GM20000 (cell line): ENCODE data around the gene ANKLE2.

Experiments used
- DNase-seq: peaks from one replicate; pipeline ENCODE4 v3.0.0; 2012; ENCODE audit warnings: low spot score
- TF ChIP-seq, protein P1 (sequence below): IDR thresholded peaks from 2 replicates; pipeline ENCODE4 v1.5.1; 2012; ENCODE audit warnings: mild to moderate bottlenecking, control low read depth; ENCODE audit errors: extremely low read depth, missing control alignments

ANKLE2 gene

DNA sequence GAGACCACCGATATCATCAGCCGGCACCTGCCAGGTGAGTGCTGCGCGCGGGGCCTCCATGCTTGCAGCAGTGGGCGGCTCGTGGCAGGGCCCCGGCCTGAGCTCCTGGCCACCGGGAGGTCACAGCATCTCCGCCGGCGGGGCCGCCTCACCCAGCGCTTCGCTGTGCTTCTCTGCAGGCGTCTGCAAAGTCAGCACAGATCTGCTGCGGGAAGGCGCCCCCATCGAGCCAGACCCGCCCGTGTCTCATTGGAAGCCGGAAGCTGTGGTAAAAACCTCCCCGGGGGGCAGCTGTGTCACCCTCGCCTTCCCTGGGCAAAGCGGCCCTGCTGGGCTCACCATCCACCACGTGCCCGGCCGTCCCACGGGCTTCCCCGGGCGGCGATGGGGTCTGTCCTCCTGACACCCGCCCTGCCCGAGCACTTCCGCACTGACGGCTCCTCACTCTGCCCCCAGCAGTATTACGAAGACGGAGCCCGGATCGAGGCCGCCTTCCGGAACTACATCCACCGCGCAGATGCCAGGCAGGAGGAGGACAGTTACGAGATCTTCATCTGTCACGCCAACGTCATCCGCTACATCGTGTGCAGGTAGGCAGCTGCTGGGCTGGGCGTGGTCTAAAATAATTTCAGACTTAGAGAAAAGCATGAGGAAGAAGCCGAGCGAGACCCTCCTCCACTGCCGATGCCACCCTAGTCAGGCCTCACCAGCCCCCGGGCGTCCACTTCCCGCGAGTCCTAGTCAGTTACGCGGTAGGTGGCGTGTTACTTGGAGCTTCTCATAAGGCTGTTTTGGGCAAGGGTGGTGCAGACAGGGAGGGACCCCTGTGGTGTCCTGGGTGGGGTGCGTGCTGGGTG lies 43.9 kb downstream of the ANKLE2 start:
- TF ChIP-seq, protein P1, sequence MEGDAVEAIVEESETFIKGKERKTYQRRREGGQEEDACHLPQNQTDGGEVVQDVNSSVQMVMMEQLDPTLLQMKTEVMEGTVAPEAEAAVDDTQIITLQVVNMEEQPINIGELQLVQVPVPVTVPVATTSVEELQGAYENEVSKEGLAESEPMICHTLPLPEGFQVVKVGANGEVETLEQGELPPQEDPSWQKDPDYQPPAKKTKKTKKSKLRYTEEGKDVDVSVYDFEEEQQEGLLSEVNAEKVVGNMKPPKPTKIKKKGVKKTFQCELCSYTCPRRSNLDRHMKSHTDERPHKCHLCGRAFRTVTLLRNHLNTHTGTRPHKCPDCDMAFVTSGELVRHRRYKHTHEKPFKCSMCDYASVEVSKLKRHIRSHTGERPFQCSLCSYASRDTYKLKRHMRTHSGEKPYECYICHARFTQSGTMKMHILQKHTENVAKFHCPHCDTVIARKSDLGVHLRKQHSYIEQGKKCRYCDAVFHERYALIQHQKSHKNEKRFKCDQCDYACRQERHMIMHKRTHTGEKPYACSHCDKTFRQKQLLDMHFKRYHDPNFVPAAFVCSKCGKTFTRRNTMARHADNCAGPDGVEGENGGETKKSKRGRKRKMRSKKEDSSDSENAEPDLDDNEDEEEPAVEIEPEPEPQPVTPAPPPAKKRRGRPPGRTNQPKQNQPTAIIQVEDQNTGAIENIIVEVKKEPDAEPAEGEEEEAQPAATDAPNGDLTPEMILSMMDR = no peak
- no peak for DNase-seq

DNA sequence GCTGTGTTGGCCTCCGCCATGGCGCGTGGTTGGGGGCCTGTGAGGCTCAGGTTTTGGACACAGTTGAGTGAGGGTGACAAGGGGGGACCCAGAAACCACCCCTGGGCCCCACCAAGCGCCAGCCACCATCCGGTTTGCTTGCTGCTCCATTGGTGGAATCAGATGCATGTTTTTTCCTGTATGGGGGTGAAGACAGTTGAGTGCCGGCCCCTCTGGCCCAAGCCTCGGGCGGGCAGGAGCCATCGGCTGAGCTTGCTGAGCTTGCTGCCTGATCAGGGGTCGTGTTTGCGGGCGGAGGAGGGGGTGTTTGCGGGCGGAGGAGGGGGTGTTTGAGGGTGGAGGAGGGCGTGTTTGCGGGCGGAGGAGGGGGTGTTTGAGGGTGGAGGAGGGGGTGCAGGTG lies 44.6 kb downstream of the ANKLE2 start:
- no peak for DNase-seq
- TF ChIP-seq, protein P1 = no peak

DNA sequence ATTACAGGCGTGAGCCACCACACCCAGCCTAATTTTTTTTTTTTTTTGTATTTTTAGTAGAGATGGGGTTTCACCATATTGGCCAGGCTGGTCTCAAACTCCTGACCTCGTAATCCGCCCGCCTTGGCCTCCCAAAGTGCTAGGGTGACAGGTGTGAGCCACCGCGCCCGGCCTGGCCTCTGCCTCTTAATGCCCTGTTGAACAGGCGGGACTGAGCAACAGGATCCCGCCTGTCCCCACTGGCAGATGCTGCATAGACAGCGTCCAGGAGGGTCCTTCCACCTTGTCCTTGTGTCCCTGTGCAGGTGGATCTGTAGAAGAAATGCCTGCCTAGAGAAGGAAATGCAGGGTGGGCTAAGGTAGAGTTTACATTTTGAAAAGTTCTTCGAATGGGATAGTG lies 45.3 kb downstream of the ANKLE2 start:
- DNase-seq = no peak
- TF ChIP-seq, protein P1 = no peak

DNA sequence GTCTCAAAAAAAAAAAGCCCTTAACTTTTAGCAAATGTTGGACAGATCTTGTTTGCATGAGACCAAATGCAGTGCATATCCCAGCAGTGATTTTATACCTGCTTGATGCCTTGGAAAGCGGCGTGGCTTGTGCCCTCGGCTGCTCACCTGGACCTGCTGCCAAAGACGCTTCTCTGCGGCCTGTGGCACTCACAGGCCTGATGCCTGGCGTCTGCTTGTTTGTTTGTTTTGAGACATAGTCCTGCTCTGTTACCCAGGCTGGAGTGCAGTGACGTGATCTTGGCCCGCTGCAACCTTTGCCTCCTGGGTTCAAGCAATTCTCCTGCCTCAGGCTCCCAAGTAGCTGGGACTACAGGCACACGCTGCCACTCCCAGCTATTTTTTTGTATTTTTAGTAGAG lies 45.8 kb downstream of the ANKLE2 start:
- DNase-seq = no peak
- TF ChIP-seq, protein P1 = no peak

DNA sequence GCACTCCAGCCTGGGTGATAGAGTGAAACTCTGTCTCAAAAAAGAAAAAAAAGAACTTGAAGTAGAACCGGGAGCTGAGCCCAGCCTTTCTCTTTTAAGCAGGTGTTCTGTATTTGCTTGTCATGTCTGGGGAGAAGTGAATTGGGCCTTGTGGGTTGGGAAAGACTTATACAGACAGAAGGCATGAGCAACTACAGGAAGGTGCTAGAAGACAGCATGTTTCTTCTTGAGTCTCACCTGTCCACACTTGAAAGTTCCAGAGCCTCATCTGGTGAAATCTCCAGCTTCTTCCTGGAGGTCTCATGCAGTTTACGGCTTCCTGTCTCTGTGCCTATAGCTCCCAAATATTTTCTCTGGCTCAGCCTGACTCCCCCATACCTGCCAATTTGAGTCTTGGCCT lies 48.5 kb downstream of the ANKLE2 start:
- DNase-seq = no peak
- TF ChIP-seq, protein P1 = no peak

DNA sequence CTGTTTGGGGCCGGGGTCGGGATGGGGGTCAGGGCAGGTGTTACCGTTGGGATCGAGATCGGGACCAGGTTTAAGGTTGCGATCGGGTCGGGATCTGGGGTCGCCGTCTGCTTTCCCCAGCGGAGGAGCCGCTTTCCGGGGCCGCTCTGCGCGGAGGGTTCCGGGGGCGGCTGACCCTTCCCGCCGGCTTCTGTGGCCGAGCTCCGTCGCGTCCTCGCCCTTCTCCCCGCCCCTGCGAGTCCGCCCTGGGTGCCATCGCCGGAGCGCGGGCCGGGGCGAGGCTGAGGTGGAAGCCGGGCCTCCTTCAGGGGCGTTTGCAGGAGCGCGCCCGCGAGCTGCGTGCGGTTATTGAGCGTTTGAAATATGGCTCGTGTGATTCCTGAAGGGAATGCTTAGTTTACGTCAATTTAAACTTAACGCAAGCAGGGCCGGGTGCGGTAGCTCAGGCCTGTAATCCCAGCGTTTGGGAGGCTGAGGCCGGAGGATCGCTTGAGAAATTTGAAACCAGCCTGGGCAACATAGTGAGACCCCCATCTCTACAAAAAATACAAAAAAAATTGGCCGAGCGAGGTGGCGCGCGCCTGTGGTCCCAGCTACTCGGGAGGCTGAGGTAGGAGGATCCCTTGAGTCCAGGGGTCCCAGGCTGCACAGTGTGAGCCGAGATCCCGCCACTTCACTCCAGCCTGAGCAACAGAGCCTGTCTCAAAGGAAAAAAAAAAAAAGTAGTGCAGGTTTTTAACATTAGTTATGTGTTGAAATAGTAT lies 50.4 kb downstream of the ANKLE2 start:
- TF ChIP-seq, protein P1 = no peak
- DNase-seq = peak; percentile 65

DNA sequence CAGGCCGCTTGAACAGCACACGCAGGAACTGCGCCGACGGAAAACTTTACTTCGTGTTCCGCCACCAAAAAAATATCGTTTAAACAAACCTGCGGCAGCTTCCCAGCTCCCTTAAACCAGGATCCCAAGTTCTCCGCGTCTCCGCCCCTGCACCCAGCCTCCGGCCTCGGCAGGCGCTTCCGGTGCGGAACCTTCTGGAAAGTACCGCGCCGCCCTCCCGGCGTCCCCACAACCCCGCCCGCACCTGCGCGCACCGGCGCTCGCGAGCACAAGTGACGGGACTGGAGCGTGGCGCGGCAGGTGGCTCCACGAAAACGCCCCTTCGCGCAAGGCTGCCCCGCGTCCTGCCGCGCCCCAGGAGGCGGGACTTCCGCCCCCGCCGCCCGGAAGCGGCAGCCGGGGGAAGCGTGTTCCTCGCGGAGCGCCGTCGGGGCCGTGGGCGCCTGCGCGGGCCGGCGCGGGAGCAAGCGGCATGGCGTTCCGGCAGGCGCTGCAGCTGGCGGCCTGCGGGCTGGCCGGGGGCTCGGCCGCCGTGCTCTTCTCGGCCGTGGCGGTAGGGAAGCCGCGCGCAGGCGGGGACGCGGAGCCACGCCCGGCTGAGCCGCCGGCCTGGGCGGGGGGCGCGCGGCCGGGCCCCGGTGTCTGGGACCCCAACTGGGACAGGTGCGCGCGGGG lies 51.1 kb downstream of the ANKLE2 start, which contains the start of gene PGAM5:
PGAM5 (plus strand) TSS at position 438 of the 675 bp plus-strand sequence; CDS start at position 473, 35 bp downstream.
- TF ChIP-seq, protein P1 = no peak
- peak; percentile 98 for DNase-seq
